ENCODE measurements around the gene GBA2.

The GBA2 gene

GRCh38 chr9:35690614-35691333, 58.3 kb downstream of the GBA2 start:
- no peak for DNase-seq (ENCODE audit: low read depth)

GRCh38 chr9:35690294-35690613, 58.8 kb downstream of the GBA2 start:
- no peak for DNase-seq (ENCODE audit: low read depth)

- DNase-seq (ENCODE audit: low read depth), result no peak
Observed at GRCh38 chr9:35689542-35690293, 59.3 kb downstream of the GBA2 start, which contains the start of gene TPM2. TSS of gene TPM2 (minus strand) at chr9:35689925. CDS start at chr9:35689817, 108 bp downstream.

- DNase-seq (ENCODE audit: low read depth), result no peak
Observed at GRCh38 chr9:35688558-35689541, 60.2 kb downstream of the GBA2 start.

GRCh38 chr9:35687972-35688557, 61.0 kb downstream of the GBA2 start:
- no peak for DNase-seq (ENCODE audit: low read depth)

- DNase-seq (ENCODE audit: low read depth), result no peak
Observed at GRCh38 chr9:35687306-35687705, 61.7 kb downstream of the GBA2 start.
